GM19043 (cell line): ENCODE results near the gene ADCY1.

Experiments used
- ATAC-seq: cut with Tn5 transposase; IDR thresholded peaks from one replicate; pipeline ENCODE4 v1.9.1; 2021; ENCODE audit warnings: low read depth; ENCODE audit not compliant: unreplicated experiment

ADCY1 gene

GRCh38 chr7:45623157-45623556 lies 49.0 kb downstream of the ADCY1 start:
- no peak for ATAC-seq

- no peak for ATAC-seq
Observed at GRCh38 chr7:45623740-45624391, 49.7 kb downstream of the ADCY1 start.

GRCh38 chr7:45624392-45624760 lies 50.2 kb downstream of the ADCY1 start:
- no peak for ATAC-seq

GRCh38 chr7:45625067-45625466 lies 50.9 kb downstream of the ADCY1 start:
- no peak for ATAC-seq

GRCh38 chr7:45625714-45626440 lies 51.7 kb downstream of the ADCY1 start:
- no peak for ATAC-seq

- ATAC-seq = no peak
Observed at GRCh38 chr7:45626441-45627430, 52.6 kb downstream of the ADCY1 start.

- ATAC-seq = no peak
Observed at GRCh38 chr7:45627691-45628456, 53.7 kb downstream of the ADCY1 start.

- ATAC-seq = no peak
Observed at GRCh38 chr7:45631569-45631968, 57.4 kb downstream of the ADCY1 start.

- no peak for ATAC-seq
Observed at GRCh38 chr7:45636733-45637132, 62.6 kb downstream of the ADCY1 start.

GRCh38 chr7:45638916-45639315 lies 64.7 kb downstream of the ADCY1 start:
- no peak for ATAC-seq

- ATAC-seq = no peak
Observed at GRCh38 chr7:45642044-45642443, 67.9 kb downstream of the ADCY1 start.

GRCh38 chr7:45643630-45644029 lies 69.5 kb downstream of the ADCY1 start:
- ATAC-seq = no peak

- no peak for ATAC-seq
Observed at GRCh38 chr7:45644237-45644636, 70.1 kb downstream of the ADCY1 start.

- no peak for ATAC-seq
Observed at GRCh38 chr7:45645141-45645969, 71.2 kb downstream of the ADCY1 start.

- ATAC-seq = no peak
Observed at GRCh38 chr7:45646207-45646821, 72.1 kb downstream of the ADCY1 start.

- no peak for ATAC-seq
Observed at GRCh38 chr7:45646996-45647825, 73.0 kb downstream of the ADCY1 start.

GRCh38 chr7:45647967-45648670 lies 74.0 kb downstream of the ADCY1 start:
- no peak for ATAC-seq

GRCh38 chr7:45648671-45648995 lies 74.5 kb downstream of the ADCY1 start:
- ATAC-seq = no peak
